ENCODE data around the gene CAMKK1. TPM values are rescaled to one million over a fixed set of nuclear protein-coding genes. Genes with fewer than 3 reads are reported as not detected.
A peak's percentile ranks its signal among the peaks of the same experiment; 100 is the strongest.

CAMKK1 gene
- total and polyA plus RNA-seq, 2 donors from 2014 or later, result 2.6 to 6.0 TPM

DNA sequence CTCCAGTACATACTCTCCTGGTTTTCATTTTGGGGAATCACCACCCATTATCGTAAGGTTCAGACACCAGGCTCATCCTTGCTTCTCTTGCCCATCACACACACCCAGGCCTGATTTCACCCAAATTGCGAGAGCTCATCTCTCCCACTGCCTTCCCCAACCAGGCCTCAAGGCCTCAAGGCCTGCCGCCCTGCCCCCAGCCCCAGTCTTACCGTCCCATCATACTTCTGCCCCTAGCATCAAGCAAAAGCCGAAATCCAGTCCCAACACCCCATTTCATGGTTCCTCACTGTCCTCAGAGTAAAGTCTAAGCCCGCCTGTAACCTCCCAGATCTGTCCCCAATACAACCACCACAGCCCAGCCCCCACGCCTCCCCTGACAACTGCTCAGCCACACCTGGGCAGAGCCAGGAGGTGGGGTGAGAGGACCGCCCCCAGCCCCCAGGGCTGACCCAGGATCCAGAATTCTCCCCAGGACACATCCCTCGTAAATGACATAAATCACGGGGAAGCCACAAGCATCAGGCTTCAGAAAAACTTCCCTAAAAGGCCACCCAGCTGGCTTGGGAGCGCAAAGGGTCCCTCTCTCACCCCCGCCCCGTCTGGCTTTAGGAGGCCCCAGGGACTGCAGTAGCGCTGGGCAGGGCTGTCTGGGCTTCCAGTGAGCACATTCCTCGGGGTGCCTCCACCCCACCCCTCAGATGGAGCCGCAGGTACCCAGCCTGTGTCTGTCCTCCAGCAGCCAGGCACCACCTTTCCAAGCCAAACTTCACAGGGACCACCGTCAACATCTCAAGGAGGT is 33.0 kb upstream of the CAMKK1 start:
- Histone ChIP-seq H3K36me3 (ENCODE audit: control insufficient read depth in 2 of 3, insufficient read depth in 3 of 3, low read length in 3 of 3) (no peaks in the 10 kb centered on the region), H3K27ac (ENCODE audit: low read depth in 2 of 2, low read length in 2 of 2) (no peak overlapping the region), H3K27me3 (ENCODE audit: control insufficient read depth, insufficient read depth, low read length) (no peaks in the 10 kb centered on the region), H3K4me3 (ENCODE audit: low read length in 3 of 3) (no peak overlapping the region), H3K9ac (ENCODE audit: low read length in 3 of 3) (no peak overlapping the region), H3K4me1 (ENCODE audit: control insufficient read depth in 2 of 3, insufficient read depth in 2 of 3, low read depth in 1 of 3, low read length in 3 of 3) (peaks cover 0 to 6% (median 0%) of the 10 kb centered on the region in 3 donors), H3K9me3 (ENCODE audit: control insufficient read depth in 2 of 3, insufficient read depth in 1 of 3, low read length in 3 of 3) (no peaks in the 10 kb centered on the region)
- no peak for FAIRE-seq
- TF ChIP-seq, protein P1, sequence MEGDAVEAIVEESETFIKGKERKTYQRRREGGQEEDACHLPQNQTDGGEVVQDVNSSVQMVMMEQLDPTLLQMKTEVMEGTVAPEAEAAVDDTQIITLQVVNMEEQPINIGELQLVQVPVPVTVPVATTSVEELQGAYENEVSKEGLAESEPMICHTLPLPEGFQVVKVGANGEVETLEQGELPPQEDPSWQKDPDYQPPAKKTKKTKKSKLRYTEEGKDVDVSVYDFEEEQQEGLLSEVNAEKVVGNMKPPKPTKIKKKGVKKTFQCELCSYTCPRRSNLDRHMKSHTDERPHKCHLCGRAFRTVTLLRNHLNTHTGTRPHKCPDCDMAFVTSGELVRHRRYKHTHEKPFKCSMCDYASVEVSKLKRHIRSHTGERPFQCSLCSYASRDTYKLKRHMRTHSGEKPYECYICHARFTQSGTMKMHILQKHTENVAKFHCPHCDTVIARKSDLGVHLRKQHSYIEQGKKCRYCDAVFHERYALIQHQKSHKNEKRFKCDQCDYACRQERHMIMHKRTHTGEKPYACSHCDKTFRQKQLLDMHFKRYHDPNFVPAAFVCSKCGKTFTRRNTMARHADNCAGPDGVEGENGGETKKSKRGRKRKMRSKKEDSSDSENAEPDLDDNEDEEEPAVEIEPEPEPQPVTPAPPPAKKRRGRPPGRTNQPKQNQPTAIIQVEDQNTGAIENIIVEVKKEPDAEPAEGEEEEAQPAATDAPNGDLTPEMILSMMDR (IDR thresholded peaks at IDR 0.05; ENCODE audit: borderline replicate concordance, extremely low read depth, insufficient read depth), result no peak
- peak in 4 of 5 donors; percentile 35 to 71 (median 48) for DNase-seq
- intact Hi-C loops (cut with DNase I), result no loop called here

DNA sequence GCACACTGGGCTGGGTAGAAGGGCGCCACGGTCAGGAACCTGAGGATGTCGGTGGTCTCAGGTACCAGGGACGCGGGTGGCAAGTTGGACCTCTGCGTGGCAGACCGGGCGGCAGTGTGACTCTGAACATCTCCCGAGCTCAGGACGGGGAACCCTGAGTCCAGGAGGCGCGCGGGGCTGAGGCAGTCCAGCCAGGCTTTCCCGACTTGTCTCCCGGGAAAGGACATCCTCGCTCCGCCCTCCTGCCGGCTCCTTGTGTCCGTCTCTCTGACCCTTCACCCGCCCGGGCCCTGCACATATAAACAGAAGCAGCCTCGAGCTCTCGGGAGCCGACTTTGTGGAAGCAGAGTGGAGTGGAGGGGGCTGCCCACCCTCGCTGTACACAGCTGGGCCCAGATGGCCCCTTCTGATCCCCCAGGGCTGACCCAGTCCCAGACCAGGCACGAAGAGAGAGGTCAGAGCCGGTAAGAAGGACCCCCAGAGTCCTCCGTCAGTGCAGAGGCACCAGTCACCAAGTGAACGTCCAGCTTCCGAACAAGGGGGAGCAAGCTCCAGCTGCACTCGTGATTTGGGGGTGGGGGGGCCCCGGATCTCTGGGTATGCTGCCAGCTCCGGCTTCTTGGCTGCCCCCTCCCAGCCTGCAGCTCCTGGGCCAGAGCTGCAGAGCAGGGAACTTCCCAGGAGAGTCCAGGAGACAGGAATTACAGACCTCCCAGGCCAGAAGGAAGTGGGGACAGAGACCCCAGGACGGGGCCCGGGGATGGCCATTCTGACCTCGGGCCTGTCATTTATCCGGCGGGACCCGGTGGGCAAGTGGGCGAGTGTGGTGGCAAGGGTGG is 31.9 kb upstream of the CAMKK1 start:
- Histone ChIP-seq H3K9ac (ENCODE audit: low read length in 3 of 3) (no peak overlapping the region), H3K36me3 (ENCODE audit: control insufficient read depth in 2 of 3, insufficient read depth in 3 of 3, low read length in 3 of 3) (no peaks in the 10 kb centered on the region), H3K27me3 (ENCODE audit: control insufficient read depth, insufficient read depth, low read length) (no peaks in the 10 kb centered on the region), H3K4me1 (ENCODE audit: control insufficient read depth in 2 of 3, insufficient read depth in 2 of 3, low read depth in 1 of 3, low read length in 3 of 3) (peaks cover 0 to 6% (median 0%) of the 10 kb centered on the region in 3 donors), H3K4me3 (ENCODE audit: low read length in 3 of 3) (no peak overlapping the region), H3K9me3 (ENCODE audit: control insufficient read depth in 2 of 3, insufficient read depth in 1 of 3, low read length in 3 of 3) (no peaks in the 10 kb centered on the region), H3K27ac (ENCODE audit: low read depth in 2 of 2, low read length in 2 of 2) (no peak overlapping the region)
- intact Hi-C loops (cut with DNase I), result no loop called here
- FAIRE-seq (no peak), DNase-seq (peak in 4 of 5 donors; percentile 24 to 82 (median 64))
- TF ChIP-seq, protein P1 (IDR thresholded peaks at IDR 0.05; ENCODE audit: borderline replicate concordance, extremely low read depth, insufficient read depth), result no peak

DNA sequence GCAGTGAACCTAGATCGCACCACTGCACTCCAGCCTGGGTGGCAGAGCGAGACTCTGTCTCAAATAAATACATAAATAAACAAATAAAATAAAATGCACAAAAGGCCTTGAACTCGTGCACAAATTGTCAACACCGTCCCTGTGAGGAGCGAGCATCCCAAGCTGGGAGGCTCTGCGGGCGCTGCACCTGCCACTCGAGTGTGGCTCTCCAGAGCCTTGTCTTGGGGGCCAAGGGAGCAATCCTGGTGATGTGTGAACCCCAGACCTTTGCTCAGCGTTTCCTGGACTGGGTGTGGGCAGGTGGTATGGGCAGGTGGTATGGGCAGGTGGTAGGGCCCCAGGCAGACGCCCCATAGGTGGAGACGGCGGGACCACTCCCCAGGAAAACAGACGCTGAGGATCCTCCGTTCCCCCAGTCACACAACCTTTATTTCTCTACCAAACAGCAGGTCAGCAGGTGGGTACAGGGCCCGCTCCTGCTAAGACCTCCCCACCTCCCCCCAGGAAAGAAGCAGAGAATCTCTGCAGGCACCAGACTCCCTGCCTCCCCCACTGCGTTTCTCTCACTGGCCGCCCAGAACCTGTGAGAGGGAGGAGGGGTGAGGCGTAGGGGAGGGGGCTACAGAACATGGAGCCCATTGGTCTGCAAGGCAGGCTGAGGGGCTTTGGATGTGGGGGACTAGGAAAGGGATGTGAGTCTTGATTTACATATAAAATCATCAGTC is 30.8 kb upstream of the CAMKK1 start:
- no peak overlapping the region for H3K27ac ChIP-seq (ENCODE audit: low read depth in 2 of 2, low read length in 2 of 2)
- H3K36me3 ChIP-seq (ENCODE audit: control insufficient read depth in 2 of 3, insufficient read depth in 3 of 3, low read length in 3 of 3), result no peaks in the 10 kb centered on the region
- no peak for DNase-seq
- H3K9me3 ChIP-seq (ENCODE audit: control insufficient read depth in 2 of 3, insufficient read depth in 1 of 3, low read length in 3 of 3), result no peaks in the 10 kb centered on the region
- no peak overlapping the region for H3K9ac ChIP-seq (ENCODE audit: low read length in 3 of 3)
- FAIRE-seq, result no peak
- no peaks in the 10 kb centered on the region for H3K27me3 ChIP-seq (ENCODE audit: control insufficient read depth, insufficient read depth, low read length)
- intact Hi-C loops (cut with DNase I), result no loop called here
- H3K4me1 ChIP-seq (ENCODE audit: control insufficient read depth in 2 of 3, insufficient read depth in 2 of 3, low read depth in 1 of 3, low read length in 3 of 3), result peaks cover 0 to 6% (median 0%) of the 10 kb centered on the region in 3 donors
- TF ChIP-seq, protein P1 (IDR thresholded peaks at IDR 0.05; ENCODE audit: borderline replicate concordance, extremely low read depth, insufficient read depth), result no peak
- H3K4me3 ChIP-seq (ENCODE audit: low read length in 3 of 3), result no peak overlapping the region
